ENCODE results near the gene UNC45B. TPM values are rescaled to one million over a fixed set of nuclear protein-coding genes. Genes with fewer than 3 reads are reported as not detected.

The UNC45B gene
- total and polyA plus RNA-seq, 2 of the 13 experiments (the other 11 are each of a cell fraction or from before 2014, with no cell fraction given) = 0.01 TPM; not detected in 1

GRCh38 chr17:35141681-35142466, 5.7 kb upstream of the UNC45B start, which contains the start of gene NLE1 (continued):
- TF ChIP-seq ZNF609 (CRISPR knock-in tag; IDR thresholded peaks at IDR 0.05; ENCODE audit: borderline replicate concordance) (peak; percentile 56; the same call in 1 of the 2 replicates), ZNF556 (CRISPR knock-in tag; IDR thresholded peaks at IDR 0.05; ENCODE audit: borderline replicate concordance) (peak; percentile 96), ZNF639 (CRISPR knock-in tag; conservative IDR thresholded peaks at IDR 0.05) (peak; percentile 78), ZNF180 (CRISPR knock-in tag; IDR thresholded peaks at IDR 0.05; ENCODE audit: borderline replicate concordance, low read depth) (no peak), ZFP36L2 (CRISPR knock-in tag; IDR thresholded peaks at IDR 0.05) (0 out of 2 replicates have a peak, but pooled peaks have one; percentile 49), GMEB1 (CRISPR knock-in tag; IDR thresholded peaks at IDR 0.05; ENCODE audit: borderline replicate concordance) (peak; percentile 92), HMGXB4 (CRISPR knock-in tag; IDR thresholded peaks at IDR 0.05; ENCODE audit: borderline replicate concordance in 1 of 2, low read depth in 1 of 2) (peak; percentile 98), THRA (CRISPR knock-in tag; IDR thresholded peaks at IDR 0.05; ENCODE audit: borderline replicate concordance) (0 out of 2 replicates have a peak, but pooled peaks have one; percentile 44), ZNF772 (CRISPR knock-in tag; IDR thresholded peaks at IDR 0.05) (peak; percentile 70; the same call in 1 of the 2 replicates), GMEB2 (CRISPR knock-in tag; IDR thresholded peaks at IDR 0.05; ENCODE audit: low read depth) (peak; percentile 62), KAT7 (CRISPR knock-in tag; IDR thresholded peaks at IDR 0.05; ENCODE audit: borderline replicate concordance) (peak; percentile 82)
